DMS114 treated with DMSO at 0.1 percent for 48 hours (cell line): ENCODE data around the gene GJA8.
"Not testable (repeated sequence)": the region's sequence is repeated elsewhere in the genome, so short reads cannot be mapped to it uniquely, and the experiment has no call there.

Source experiments
- DNase-seq: peaks from one replicate; lab custom pipeline; 2025; ENCODE audit not compliant: unreplicated experiment; lab: John Stamatoyannopoulos, UW

Gene GJA8

GRCh38 chr1:147902253-147902845 lies at the start of gene GJA8:
TSS of gene GJA8 (plus strand) at chr1:147902795. CDS start at chr1:147907956, 5,161 bp downstream.
- no peak for DNase-seq

- DNase-seq, result no peak
These were observed 49.2 kb upstream of the GJA8 start for GRCh38 chr1:147853391-147853790.

GRCh38 chr1:147854989-147855388 lies 47.6 kb upstream of the GJA8 start:
- not testable (repeated sequence) for DNase-seq

GRCh38 chr1:147855996-147856395 lies 46.6 kb upstream of the GJA8 start:
- DNase-seq, result not testable (repeated sequence)

- DNase-seq, result not testable (repeated sequence)
These were observed 35.4 kb upstream of the GJA8 start for GRCh38 chr1:147867204-147867603.

- DNase-seq, result no peak
These were observed 24.6 kb upstream of the GJA8 start for GRCh38 chr1:147878022-147878421.

- DNase-seq, result no peak
These were observed 22.7 kb upstream of the GJA8 start for GRCh38 chr1:147879911-147880310.

- DNase-seq, result no peak
These were observed 20.1 kb upstream of the GJA8 start for GRCh38 chr1:147882535-147882934.

GRCh38 chr1:147890177-147890790 lies 12.3 kb upstream of the GJA8 start:
- peak; percentile 61 for DNase-seq

- DNase-seq, result no peak
These were observed 11.5 kb upstream of the GJA8 start for GRCh38 chr1:147891088-147891487.

GRCh38 chr1:147892216-147892615 lies 10.4 kb upstream of the GJA8 start:
- peak; percentile 60 for DNase-seq

GRCh38 chr1:147892731-147893214 lies 9.8 kb upstream of the GJA8 start:
- DNase-seq, result peak; percentile 75

- DNase-seq, result no peak
These were observed 7.5 kb upstream of the GJA8 start for GRCh38 chr1:147895123-147895522.

- no peak for DNase-seq
These were observed 5.4 kb upstream of the GJA8 start for GRCh38 chr1:147897029-147897752.

GRCh38 chr1:147897789-147898188 lies 4.8 kb upstream of the GJA8 start:
- DNase-seq, result no peak

- DNase-seq, result no peak
These were observed 2.1 kb downstream of the GJA8 start for GRCh38 chr1:147904726-147905125.

GRCh38 chr1:147907786-147908509 lies 5.4 kb downstream of the GJA8 start:
- no peak for DNase-seq

- no peak for DNase-seq
These were observed 10.0 kb downstream of the GJA8 start for GRCh38 chr1:147912553-147912952.

- DNase-seq, result no peak
These were observed 10.9 kb downstream of the GJA8 start for GRCh38 chr1:147913362-147913942.

- DNase-seq, result no peak
These were observed 17.3 kb downstream of the GJA8 start for GRCh38 chr1:147919896-147920295.

- no peak for DNase-seq
These were observed 22.2 kb downstream of the GJA8 start for GRCh38 chr1:147924813-147925212.
